ENCODE data around the gene SURF6. TPM values are rescaled to one million over a fixed set of nuclear protein-coding genes. Genes with fewer than 3 reads are reported as not detected.
"Not testable (repeated sequence)": the region's sequence is repeated elsewhere in the genome, so short reads cannot be mapped to it uniquely, and the experiment has no call there.

SURF6 gene
- total RNA-seq, 1 donor from 2014 or later = 5.3 TPM

- Histone ChIP-seq H3K27me3 (no peaks in the 10 kb centered on the region), H3K27ac (no peak overlapping the region), H3K4me3 (peak overlapping the region in 1 of 2 donors; percentile 8), H3K9me3 (no peaks in the 10 kb centered on the region), H3K36me3 (peaks cover 40 to 66% of the 10 kb centered on the region in 2 donors), H3K4me1 (peaks cover 7 to 9% of the 10 kb centered on the region in 2 donors)
- intact Hi-C loops (cut with DNase I) = loop anchor here (10.0 kb wide), 1 partner anchor 987 kb away; the partner anchor contains the start of gene SETX
- TF ChIP-seq, protein P1, sequence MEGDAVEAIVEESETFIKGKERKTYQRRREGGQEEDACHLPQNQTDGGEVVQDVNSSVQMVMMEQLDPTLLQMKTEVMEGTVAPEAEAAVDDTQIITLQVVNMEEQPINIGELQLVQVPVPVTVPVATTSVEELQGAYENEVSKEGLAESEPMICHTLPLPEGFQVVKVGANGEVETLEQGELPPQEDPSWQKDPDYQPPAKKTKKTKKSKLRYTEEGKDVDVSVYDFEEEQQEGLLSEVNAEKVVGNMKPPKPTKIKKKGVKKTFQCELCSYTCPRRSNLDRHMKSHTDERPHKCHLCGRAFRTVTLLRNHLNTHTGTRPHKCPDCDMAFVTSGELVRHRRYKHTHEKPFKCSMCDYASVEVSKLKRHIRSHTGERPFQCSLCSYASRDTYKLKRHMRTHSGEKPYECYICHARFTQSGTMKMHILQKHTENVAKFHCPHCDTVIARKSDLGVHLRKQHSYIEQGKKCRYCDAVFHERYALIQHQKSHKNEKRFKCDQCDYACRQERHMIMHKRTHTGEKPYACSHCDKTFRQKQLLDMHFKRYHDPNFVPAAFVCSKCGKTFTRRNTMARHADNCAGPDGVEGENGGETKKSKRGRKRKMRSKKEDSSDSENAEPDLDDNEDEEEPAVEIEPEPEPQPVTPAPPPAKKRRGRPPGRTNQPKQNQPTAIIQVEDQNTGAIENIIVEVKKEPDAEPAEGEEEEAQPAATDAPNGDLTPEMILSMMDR (IDR thresholded peaks at IDR 0.05) = no peak
- DNase-seq (ENCODE audit: low spot score in 2 of 2) = peak; percentile 47 to 78
These were observed 5.5 kb upstream of the SURF6 start for GRCh38 chr9:133341369-133342068.

GRCh38 chr9:133340916-133341315, 4.9 kb upstream of the SURF6 start:
- H3K36me3 ChIP-seq = peaks cover 40 to 66% of the 10 kb centered on the region in 2 donors
- TF ChIP-seq, protein P1 (IDR thresholded peaks at IDR 0.05) = no peak
- H3K27me3 ChIP-seq = no peaks in the 10 kb centered on the region
- peaks cover 4 to 7% of the 10 kb centered on the region in 2 donors for H3K4me1 ChIP-seq
- no peak for DNase-seq (ENCODE audit: low spot score in 2 of 2)
- no peaks in the 10 kb centered on the region for H3K9me3 ChIP-seq
- H3K27ac ChIP-seq = peak overlapping the region in 1 of 2 donors; percentile 9
- H3K4me3 ChIP-seq = peak overlapping the region in 1 of 2 donors; percentile 8
- intact Hi-C loops (cut with DNase I) = loop anchor here (10.0 kb wide), 1 partner anchor 986 kb away; the partner anchor contains the start of gene SETX

DNA sequence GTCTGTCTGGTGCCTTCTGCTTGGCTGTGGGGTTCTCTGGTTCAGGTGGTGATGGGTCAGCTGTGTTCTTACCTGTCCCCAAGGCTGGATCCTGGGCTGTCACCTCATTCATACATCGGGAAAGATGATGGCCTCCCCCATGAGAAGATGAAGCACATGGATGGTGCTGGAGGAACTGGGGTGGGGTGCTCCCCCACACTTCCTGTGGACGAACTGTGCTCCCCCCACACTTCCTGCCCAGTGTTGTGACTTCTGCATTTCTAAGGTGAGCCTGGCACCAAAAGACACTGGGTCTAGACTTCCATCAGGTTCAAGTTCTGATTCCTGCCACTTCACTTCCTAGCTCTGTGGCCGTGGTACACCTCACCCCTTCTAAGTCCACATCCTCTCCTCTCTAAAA, 4.3 kb upstream of the SURF6 start:
- Histone ChIP-seq H3K4me3 (no peak overlapping the region), H3K36me3 (peaks cover 40 to 64% of the 10 kb centered on the region in 2 donors)
- no peak for DNase-seq (ENCODE audit: low spot score in 2 of 2)

DNA sequence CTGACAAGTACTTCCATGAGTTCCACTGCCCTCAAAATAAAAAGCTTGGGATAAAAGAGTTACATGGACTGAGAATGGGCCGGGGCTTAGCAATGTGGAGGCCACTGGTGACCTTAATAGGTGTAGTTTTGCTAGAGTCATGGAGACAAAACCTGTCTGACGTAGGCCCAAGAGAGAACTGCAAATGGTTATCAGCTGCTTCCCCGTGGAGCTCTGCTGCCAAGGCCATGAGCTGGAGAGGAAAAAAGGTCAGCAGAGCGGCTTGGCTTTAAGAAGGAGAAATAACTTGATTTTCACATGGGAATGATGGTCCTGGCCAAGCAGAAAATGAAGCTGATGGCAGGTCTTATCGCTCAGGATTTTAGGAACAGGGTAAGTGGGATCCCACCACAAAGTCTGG, 3.7 kb upstream of the SURF6 start:
- H3K9me3 ChIP-seq = no peaks in the 10 kb centered on the region
- no peaks in the 10 kb centered on the region for H3K27me3 ChIP-seq
- H3K4me3 ChIP-seq = no peak overlapping the region
- intact Hi-C loops (cut with DNase I) = loop anchor here (5.0 to 10.0 kb wide), 2 partner anchors 307 to 985 kb away; partner anchors contain the start of genes GTF3C5 and SETX
- H3K36me3 ChIP-seq = peaks cover 38 to 58% of the 10 kb centered on the region in 2 donors
- H3K27ac ChIP-seq = no peak overlapping the region
- H3K4me1 ChIP-seq = peaks cover 11 to 15% of the 10 kb centered on the region in 2 donors
- DNase-seq (ENCODE audit: low spot score in 2 of 2) = no peak
- TF ChIP-seq, protein P1 (IDR thresholded peaks at IDR 0.05) = no peak

More for the DNA sequence above, 4.3 kb upstream of the SURF6 start:
- peaks cover 5 to 9% of the 10 kb centered on the region in 2 donors for H3K4me1 ChIP-seq
- peak overlapping the region in 1 of 2 donors; percentile 9 for H3K27ac ChIP-seq
- no peaks in the 10 kb centered on the region for H3K9me3 ChIP-seq
- no peaks in the 10 kb centered on the region for H3K27me3 ChIP-seq
- intact Hi-C loops (cut with DNase I) = loop anchor here (10.0 kb wide), 1 partner anchor 985 kb away; the partner anchor contains the start of gene SETX
- TF ChIP-seq, protein P1 (IDR thresholded peaks at IDR 0.05) = no peak

GRCh38 chr9:133334888-133335287, 1.1 kb downstream of the SURF6 start:
- not testable (repeated sequence) for H3K27me3 ChIP-seq; H3K9me3 ChIP-seq; H3K27ac ChIP-seq; DNase-seq (ENCODE audit: low spot score in 2 of 2)
- intact Hi-C loops (cut with DNase I) = loop anchor here (5.0 kb wide), 1 partner anchor 303 kb away; the partner anchor contains the start of gene GTF3C5
- H3K4me1 ChIP-seq = peaks cover 11 to 19% of the 10 kb centered on the region in 2 donors
- peak overlapping the region; percentile 80 to 91 for H3K4me3 ChIP-seq
- H3K36me3 ChIP-seq = peaks cover 37 to 52% of the 10 kb centered on the region in 2 donors

DNA sequence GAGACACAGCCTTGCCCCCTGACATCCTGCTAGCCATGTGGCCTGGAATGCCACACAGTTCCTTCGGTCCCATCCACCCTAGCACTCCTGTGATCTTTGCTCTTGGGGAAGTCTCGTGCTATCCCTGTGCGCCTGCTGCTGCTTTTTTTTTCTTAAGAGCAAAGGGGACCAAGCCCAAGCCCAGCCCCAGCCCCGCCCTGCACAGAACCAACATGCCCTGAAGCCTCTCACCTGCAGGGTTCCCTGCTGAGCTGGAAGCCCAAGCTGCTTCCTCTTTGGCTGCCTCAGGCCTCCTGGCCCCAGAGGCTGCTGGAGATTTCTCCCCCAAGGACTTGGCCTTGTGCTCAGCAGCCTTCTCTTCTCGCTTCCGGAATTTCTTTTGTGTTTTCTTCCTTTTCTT, 1.8 kb downstream of the SURF6 start:
- H3K9me3 ChIP-seq = no peaks in the 10 kb centered on the region
- no peak overlapping the region for H3K4me3 ChIP-seq
- DNase-seq (ENCODE audit: low spot score in 2 of 2) = no peak
- intact Hi-C loops (cut with DNase I) = no loop called here
- TF ChIP-seq, protein P1 (IDR thresholded peaks at IDR 0.05) = no peak
- H3K27ac ChIP-seq = no peak overlapping the region
- H3K27me3 ChIP-seq = no peaks in the 10 kb centered on the region
- H3K36me3 ChIP-seq = peaks cover 37 to 45% of the 10 kb centered on the region in 2 donors
- H3K4me1 ChIP-seq = peaks cover 11 to 19% of the 10 kb centered on the region in 2 donors
